GM04503 (cell line): ENCODE data around the gene PLEKHA7.

Experiments used
- DNase-seq: peaks from one replicate; pipeline ENCODE4 v3.0.0-alpha.2; 2012; ENCODE audit warnings: low read depth

The PLEKHA7 gene

GRCh38 chr11:16787035-16787742 lies 227.0 kb downstream of the PLEKHA7 start:
- DNase-seq: no peak

DNA sequence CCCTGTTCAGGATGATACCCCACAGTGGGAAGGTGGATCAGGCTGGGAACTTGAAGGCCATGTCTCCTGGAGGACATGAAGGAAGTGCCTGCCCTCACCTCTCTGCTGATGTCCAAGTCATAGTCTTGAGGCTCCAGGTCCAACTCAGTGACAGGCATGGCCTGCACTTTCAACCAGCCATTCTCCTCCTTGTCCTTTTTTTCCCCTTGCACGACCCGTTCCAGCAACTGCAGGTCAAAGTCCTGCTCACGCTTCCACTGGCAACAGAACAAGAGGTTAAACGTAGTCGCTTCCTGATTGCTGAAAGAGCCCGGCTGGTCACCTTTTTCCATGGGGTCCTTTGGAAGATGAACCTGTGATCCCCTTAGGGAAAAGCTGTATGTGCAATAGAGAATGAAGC lies 228.1 kb downstream of the PLEKHA7 start:
- DNase-seq: no peak

DNA sequence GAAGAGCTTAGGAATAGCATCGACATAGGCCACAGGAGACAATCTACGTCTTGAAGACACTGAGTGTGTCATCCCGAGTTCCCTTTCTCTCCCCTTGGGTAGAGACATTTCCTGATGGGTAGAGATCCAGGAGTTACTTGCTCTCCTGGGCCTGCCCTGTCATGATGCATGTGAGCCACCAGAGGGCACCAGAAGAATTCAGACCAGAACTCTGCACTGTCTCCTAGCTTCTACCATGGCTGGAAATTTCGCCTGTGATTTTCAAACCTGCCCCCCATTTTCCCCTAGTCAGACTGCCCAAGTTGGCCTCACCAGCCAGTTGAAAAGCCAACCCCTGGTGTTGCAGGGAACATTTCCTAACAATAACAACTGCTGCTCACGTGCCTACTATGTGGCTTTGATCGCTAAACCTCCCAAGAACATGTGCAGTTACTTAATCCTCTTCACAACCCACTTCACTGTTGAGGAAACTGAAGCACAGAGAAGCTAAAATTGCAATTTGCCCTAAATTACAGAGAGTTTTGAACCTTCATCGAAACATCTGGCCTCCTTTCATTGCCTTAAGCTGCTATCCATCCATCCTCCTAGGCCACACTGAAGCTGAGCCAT lies 228.6 kb downstream of the PLEKHA7 start:
- DNase-seq: no peak

GRCh38 chr11:16784666-16785065 lies 229.5 kb downstream of the PLEKHA7 start:
- no peak for DNase-seq

DNA sequence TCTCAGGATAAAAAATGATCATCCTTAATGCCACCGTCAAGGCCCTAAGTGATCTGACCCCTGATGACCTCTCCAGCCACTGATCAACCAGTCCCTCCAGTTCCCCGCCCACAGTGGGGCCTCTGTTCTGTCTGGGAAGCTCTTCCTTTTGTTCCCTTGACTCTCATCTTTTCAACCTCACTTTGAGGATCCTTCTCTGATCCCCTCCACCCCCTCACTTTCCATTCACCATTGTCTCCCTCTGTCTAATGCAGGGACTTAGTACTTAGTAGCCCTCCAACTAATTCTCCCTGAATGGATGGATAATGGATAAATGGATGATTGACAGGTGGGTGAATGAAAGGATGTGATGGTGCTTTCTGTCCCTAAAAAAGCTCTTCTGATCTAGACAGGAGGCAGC lies 230.1 kb downstream of the PLEKHA7 start:
- no peak for DNase-seq

DNA sequence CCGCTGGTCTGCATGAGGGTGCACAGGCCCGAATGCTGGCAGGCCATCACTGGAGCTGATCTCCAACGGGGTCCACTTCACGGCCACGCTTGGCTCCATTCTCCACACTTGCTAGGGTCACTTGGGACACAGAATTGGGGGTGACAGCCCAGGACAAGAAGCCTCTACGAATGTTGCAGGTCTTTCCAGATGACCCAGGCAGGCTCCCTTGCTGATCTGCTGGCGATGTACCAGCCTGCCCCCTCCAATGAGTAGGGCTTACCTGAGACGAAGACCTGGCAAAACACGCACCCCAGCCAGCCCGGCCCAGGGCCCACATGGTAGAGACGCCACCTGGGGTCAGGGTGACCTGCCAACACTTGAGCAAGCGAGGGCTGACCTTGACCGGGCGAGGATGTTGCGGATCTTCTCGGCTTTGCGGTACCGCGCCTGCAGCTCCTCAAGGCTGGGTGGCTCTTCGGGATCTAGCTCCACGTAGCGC lies 230.9 kb downstream of the PLEKHA7 start:
- no peak for DNase-seq

GRCh38 chr11:16781936-16782919 lies 232.0 kb downstream of the PLEKHA7 start:
- no peak for DNase-seq

- DNase-seq: no peak
Observed at GRCh38 chr11:16780698-16781550, 233.3 kb downstream of the PLEKHA7 start.

GRCh38 chr11:16780146-16780545 lies 234.1 kb downstream of the PLEKHA7 start:
- no peak for DNase-seq

DNA sequence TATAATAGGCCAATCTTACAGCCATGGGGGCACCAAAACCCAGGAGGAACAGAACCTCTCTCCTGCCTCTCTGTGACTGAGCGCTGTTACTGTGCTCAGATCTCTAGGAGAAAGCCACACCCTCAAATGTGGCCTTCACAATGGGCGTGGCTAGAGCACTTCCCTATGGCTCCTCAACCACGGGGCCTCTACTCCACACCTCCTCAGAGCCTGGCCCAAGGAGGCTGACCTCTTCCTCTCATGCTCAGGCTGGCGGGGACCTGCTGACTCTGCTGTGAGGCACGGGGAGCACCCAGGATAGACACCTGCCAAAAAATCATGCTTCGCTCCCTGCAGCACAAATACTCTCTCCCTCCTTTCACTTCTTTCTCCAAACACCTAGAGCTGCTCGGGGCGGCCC lies 234.8 kb downstream of the PLEKHA7 start:
- DNase-seq: no peak

GRCh38 chr11:16778876-16779275 lies 235.3 kb downstream of the PLEKHA7 start:
- DNase-seq: no peak

DNA sequence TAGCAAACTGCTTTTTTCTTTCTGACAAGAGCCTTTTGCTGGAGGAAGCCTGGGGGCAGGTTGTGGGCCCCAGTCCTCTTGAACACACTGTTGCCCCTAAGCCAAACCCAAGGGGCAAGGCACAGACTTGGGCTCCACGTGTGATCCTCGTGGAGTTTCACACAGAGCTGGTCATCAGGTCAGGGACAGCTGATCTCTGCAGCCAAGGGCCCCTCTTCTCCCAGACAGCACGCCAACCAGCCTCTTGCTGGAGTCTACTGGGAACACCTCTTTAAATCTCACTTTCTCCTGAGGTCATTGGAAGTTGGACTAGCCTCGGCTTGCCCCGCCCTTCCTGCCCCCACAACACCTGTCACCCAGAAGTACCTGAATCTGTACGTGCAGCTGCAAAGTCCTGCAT lies 235.9 kb downstream of the PLEKHA7 start:
- no peak for DNase-seq

- DNase-seq: no peak
Observed at GRCh38 chr11:16777613-16777975, 236.6 kb downstream of the PLEKHA7 start.

- DNase-seq: no peak
Observed at GRCh38 chr11:16776711-16777612, 237.3 kb downstream of the PLEKHA7 start.

- DNase-seq: no peak
Observed at GRCh38 chr11:16775614-16776283, 238.5 kb downstream of the PLEKHA7 start.

DNA sequence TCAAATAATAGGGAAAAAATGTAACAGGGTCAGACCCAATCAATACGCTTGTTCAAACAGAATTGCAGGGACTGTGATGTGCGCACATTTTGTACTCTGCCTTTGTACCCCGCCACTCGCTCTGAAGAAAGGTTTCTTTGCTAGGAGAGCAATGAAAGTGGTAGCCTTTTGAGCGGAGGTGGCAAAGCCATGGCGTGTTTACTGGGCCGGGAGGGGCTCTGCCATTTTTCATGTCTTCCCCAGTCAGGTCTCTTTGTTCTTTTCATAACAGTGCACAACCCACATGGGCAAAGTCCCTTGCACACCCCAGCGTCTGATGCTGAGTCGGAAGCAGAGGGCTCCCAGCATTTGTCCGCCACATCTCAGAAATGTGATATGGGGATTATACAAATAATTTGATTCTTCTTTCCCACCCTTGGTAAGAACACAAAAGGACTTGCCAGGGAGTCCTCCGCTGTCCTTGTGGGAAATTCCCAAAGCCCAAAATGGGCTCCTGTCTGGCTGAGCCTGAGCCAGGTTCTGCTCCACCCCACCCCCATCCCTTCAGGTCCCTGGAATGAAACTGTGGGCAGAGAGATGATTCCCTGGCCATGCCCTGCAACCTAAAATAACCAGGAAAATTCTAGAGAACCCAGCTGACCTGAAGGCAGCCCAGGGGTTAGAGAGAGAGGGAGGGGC lies 239.1 kb downstream of the PLEKHA7 start:
- DNase-seq: no peak

- DNase-seq: no peak
Observed at GRCh38 chr11:16773981-16774935, 240.0 kb downstream of the PLEKHA7 start.

- no peak for DNase-seq
Observed at GRCh38 chr11:16772141-16772512, 242.1 kb downstream of the PLEKHA7 start.
